Stimulated activated CD4-positive, alpha-beta T cell treated with anti-CD3 and anti-CD28 coated beads, Interleukin-4, amount 100 ng/mL, for 48 hours (primary cell): Measurements from ENCODE around the gene EFCAB6.

Source experiments
- DNase-seq, 2 donors: peaks; one replicate each; pipeline ENCODE4 v3.0.0-alpha.2; 2020; ENCODE audit warnings: low read depth in 2 of 2

Gene EFCAB6

DNA sequence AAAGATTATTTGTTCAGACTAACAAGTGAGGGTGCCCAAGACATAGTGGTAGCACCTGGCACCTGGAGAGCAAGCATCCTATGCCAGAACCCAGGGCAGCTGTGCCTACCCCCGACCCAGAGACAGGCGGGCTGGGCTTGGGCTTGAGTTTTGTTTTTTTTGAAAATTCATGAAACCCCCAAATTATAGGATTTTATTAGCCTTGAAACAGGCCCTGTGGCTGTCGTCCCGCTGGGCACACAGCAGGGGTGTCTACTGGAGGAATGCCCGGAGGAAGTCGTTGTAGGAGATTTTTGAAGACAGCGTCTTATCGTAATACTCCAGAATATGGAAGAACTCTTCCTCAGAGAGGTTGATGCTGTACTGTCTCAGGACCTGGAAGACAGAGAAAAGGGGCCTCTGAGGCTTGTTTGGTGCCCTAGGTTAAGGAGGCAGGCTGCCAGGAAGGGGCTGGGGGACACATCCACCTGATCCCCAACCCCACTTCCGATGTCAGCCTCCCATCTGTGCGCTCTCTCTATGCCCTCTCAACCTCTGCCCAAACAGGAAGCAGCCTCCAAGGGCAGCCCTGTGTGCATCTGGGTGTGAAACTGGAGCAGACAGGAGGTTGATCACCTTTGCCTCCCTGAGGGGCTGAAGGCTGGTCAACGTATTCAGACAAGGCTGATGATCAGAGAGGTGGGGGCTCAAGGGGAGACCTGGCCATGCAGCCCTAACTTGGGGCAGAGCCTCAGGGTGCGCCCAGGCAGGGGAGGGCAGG lies 283.3 kb downstream of the EFCAB6 start:
- no peak for DNase-seq

DNA sequence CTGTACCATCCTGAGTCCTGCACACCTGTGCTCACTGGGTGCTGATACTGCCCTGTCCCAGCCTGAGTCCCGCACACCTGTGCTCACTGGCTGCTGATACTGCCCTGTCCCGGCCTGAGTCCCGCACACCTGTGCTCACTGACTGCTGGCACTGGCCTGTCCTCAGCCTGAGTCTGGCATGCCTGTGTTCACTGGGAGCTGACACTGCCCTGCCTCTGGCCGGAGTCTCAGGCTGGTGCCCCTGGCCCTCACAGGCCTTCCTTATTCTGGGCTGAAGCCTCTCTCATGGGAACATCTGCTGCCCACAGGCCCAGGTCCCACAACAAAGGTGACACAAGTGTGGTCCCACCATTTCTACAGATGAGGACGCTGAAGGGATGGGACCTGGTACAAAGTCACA lies 285.2 kb downstream of the EFCAB6 start:
- no peak for DNase-seq

DNA sequence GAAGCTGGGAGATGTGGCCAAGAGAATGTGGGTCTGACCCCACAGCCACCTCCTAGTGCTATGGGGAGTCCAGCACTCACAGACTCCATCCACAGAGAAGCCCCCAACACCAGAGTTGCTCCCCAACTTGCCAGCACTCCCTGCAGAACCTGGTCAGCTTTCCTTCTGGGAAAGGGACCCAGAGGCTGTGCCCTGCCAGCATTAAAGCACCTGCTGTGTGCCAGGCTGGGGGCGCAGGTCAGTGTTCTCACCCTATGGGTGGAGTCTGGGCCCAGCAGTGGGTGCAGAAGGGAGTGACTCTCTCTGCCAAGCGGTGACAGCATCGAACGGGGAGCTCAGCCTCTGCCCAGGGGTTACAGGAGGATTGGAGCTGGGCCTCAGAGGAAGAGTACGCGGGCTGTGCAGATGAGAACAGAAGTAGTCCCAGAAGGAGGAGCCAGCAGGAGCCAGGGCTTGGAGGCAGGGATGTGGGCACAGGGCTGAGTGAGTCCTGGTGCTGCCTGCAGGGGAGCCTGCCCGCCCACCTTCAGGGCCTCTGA lies 285.9 kb downstream of the EFCAB6 start:
- no peak for DNase-seq

DNA sequence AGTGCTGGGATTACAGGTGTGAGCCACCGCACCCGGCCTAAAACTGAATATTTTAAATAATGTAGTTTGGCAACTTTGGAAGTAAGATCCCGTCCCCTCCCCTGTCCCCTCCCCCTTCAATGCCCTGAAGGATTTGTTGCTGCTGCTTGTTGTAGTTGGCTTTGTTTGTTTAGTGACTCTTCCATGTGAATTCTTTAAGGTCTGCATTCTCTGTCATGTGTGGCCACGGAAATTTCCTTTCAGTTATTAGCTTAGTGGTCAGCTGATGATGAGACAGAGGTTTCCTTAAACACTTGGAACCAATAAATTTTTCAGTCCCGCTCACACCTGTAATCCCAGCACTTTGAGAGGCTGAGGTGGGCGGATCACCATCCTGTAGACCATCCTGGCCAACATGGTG lies 290.4 kb downstream of the EFCAB6 start:
- DNase-seq = no peak

DNA sequence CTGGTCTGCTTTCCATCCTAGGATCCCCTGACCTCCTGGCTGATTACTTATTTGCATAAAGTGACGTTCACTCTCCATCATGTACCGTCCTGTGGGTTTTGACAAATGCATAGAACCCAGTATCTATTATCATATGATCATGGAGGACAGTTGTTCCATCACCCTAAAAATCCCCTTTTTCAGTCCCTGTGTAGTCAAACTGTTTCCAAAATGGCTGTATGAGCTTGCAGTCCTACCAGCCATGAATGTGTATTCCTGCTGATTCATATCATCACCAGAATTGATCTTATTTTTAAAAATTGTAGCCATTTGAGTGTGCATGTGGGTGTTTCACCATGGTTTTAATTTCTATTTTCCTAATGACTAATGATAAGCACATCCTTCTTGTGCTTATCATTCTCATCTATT lies 291.5 kb downstream of the EFCAB6 start:
- no peak for DNase-seq

DNA sequence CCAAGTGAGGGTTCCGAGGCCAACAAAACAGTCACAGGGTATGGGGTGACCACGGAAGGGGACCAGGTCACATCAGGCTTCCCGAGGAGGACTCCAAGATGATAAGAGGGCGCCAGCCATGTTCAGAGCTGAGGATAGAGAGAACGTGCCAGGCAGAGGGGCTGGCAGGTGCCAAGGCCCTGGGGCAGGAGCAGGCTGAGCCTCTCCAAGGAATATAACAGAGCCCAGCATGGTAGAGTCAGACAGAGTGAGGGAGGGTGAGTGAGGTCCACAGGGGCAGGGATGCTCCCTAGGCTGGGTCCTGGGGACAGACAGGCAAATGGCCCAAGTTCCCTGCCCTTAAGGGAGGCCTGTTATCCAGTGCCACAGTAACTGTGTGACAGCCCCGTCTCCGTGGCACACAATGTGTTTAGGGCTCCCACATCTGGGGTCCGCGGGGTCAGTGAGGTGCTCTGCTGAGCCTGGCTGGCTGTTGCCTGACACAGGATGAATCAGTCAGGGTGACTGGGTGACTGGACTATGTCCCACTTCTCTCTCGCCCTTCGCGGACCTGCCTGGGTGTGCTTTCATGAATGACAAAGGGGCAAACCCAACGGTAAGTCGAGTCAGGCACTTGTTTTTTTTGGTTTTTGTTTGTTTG lies 295.0 kb downstream of the EFCAB6 start:
- no peak for DNase-seq

DNA sequence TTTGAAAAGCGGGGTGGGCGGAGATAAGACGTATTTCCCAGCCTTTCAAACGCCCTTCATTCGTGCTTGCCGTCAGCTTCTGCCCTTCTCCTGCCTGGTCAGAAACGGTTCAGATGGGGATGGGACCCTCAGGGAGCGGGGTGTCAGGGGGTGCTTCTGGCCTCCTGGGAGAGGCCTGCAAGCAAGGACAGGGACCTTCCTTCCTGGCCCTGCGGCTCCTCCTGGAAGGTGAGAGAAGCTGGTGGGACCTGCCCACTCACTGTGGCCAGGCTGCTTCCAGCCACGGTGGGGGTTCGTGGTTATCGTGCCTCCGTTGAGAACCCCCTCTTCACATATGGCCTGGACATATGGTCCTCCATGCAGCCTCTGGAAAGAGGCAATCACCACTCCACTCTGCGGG lies 295.7 kb downstream of the EFCAB6 start:
- no peak for DNase-seq

DNA sequence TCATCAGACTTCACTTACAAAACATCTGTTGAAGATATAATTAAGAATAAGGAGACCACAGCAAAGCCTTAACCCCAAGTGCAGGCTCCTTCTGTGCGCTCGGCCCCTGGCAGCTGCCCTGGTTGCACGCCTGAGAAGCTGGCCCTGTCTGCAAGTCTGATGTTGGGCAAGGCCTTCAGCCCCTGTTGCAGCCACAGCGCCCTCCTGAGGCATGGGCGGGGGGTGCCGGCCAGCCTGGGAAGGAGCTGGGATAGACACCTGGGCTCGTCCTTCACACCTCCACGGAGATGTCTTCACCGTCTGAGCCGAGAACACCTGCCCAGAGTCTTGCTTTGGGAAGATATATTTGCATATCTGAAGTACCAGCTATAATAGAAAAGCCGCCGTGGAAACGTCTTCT lies 296.2 kb downstream of the EFCAB6 start:
- DNase-seq = no peak

DNA sequence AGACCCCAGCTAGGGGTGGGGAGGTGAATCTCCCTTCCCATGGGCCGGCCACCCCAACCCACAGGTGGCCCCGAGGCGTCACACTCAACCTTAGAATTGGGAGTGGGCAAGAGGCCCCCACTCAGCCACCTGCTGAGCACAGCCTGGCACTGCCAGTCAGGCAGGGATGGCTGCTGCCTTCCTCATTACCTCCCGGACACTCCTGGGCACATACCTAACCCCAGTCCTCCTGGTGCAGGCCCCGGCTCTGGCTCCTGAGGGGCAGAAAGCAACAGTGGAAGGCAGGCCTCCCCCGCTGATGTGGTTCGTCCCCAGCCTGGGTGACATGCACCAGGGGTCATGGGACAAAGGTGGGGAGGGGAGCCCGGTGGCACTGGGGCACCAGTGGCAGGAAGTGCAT lies 296.7 kb downstream of the EFCAB6 start:
- DNase-seq = no peak

DNA sequence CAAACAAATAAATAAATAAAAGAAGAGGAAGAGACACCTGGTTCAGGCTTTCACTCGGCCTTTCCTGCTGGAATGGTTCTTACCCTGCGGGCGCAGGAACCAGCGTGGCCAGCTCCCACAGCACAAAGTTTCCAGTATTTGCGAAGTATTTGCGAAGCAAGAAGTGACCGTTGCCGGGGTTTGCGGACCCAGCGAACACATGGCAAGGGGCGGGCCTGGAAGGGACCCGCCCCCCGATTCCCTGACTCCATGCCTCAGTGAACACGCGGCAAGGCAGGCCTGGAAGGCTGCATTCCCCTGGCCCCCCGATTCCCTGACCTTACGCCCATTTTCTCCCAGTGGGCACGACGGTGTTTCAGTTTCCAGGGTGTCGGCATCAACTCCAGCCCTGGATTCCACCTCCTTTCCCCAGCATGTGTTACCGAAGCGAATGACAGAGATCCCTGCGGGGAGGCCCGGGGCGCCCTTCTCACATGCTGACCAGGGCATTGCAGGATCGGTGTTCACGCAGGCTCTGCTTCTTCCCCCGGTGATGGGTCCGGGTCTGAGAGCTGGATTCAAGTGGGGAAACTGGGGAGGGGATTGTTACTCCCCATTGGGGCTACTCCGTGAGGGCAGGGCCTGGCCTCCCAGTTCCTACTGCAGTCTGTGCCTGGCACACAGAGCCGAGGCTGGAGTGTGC lies 297.5 kb downstream of the EFCAB6 start:
- no peak for DNase-seq

DNA sequence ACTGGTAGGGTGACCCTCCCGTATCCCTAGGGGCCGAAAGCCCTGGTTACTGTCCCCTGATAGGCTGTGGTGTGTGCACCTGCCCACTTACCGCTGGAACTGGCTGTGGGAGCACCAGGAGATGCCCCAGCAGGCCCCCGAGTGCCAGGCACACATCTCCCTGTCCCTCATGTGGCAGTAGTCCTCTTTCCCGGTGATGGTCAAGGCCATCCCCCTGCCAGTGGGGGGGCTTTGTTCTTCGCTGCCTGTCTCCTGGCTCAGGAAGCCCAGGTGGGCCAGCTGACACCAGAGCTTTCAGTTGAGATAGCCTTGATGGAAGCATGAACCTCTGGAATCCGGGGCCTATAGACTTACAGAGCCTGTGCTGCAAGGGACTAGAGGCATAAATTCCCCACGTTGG lies 299.8 kb downstream of the EFCAB6 start:
- DNase-seq = no peak

DNA sequence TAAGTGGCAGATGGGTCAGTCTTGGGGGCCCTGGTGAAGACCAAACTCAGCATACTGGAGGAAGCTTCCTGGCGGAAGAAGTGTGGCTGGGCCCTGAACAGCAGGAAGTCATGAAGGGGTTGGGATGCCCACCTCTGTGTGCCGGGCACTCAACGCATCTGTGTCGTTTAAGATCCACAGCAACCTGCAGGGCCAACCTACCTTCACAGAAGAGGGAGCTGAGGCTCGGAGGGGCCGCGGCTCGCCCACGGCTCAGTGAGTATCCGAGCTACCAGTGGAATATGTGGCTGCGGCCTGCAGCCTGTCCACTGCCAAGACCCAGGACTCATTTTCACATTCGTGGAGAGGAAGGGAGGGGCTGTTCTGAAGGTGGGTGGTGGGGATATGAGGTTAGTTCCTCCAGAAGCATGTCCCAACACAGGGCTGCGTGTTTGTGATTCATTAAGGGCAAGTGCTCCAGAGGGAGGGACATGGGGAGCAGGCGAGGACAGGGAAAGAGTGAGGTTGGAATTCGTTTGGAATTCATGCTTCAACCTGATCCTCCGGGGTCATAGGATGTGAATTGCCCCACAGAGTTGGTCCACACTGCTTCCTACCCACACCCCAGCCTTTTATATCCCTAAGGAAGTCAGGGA lies 300.7 kb downstream of the EFCAB6 start:
- no peak for DNase-seq

DNA sequence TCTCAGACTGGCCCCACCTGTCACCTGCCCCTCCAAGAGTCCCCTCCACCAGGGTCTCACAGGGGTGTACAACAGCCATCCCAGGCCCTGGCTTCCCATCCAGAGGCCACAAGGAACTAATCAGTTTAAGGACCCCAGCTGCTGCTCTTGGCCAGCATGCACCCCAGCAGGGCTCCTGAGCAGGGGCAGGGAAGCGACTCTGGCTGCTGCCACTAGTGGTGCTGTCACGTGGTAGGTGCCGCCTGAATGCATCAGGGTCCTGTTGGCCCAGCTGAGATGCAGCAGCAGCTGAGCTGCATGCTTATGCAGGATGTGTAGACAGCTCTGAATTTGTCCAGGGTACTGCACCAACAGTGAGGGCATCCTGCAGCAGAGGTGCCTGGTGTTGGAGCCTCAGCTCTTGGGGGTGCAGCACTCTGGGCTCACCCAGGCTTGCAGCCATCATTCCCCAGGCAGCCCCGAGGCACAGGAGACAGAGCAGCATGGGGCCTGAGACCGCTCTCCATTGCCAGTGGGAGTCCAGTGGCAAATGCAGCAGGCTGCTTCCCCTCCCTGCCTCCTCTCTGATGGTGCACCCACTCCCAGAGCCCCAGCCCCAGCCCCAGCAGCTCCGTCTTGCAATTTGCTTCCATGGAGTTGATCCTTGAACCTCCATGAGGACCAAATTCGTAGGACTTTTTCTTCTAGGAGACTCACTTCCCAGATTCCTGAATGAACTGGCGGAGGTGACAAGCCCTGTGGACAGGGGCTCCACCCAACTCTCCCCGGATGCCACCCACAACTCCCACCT lies 301.6 kb downstream of the EFCAB6 start:
- DNase-seq = no peak

DNA sequence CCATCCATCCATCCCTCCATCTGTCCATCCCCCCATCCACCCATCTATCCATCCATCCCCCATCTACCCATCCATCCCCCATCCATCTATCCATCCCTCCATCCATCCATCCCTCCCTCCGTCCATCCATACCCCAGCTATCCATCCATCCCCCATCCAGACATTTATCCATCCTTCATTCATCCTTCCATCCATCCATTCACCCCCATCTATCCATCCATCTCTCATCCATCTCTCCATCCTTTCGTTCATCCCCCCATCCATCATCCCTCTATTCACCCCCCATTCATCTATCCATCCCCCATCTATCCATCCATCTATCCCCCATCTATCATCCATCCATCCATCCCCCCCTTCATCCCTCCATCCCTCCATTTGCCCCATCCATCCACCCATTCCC lies 302.8 kb downstream of the EFCAB6 start:
- DNase-seq = no peak

DNA sequence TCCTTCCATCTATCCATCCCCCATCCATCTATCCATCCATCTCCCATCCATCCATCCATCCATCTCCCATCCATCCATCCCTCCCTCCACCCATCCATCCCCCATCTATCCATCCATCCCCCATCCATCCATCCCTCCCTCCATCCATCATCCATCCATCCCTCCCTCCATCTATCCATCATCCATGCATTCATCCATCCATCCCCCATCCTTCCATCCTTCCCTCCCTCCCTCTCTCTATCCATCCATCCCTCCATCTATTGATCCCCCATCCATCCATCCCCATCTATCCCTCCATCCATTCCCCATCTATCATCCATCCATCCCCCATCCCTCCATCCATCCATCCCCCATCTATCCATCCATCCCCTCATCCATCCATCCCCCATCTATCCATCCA lies 303.6 kb downstream of the EFCAB6 start:
- DNase-seq = no peak

DNA sequence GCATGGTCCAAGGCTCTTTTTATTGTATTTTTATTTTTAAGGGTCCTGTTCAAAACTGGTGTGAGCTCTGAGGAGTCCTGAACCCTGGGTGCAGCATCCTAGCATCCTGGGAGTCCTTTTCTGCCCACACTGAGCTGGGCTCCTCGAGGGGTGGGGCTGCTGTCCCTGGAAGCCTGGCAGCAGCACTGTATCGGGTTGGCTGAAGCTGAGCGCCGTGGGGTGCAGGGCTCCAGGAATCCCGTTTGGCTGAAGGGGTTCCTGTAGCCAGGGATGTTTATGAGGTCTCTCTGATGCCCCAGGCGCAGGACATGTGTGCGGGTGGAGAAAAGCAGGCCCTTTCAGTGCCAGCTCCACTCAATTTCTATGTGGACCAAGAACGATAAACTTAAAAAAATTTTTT lies 304.9 kb downstream of the EFCAB6 start:
- DNase-seq = no peak

DNA sequence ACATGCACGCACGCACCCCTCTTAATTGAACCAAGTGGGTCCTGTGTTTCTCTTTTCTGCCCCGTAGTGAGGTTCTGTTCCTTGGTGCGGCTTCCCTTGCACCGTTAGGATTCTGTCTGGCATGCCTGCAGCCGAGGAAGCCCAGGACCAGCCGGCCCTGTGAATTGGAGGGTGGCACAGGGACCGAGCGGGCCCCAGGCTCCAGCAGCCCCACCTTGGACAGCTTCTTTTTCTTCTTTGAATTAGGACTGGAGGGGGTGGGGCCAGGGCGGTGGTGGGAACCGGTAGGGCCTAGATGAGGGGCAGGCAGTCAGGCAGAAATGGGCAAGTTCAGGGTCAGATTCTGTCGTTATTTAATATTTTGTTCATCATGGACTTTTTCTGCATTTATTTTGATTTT lies 305.6 kb downstream of the EFCAB6 start:
- no peak for DNase-seq

DNA sequence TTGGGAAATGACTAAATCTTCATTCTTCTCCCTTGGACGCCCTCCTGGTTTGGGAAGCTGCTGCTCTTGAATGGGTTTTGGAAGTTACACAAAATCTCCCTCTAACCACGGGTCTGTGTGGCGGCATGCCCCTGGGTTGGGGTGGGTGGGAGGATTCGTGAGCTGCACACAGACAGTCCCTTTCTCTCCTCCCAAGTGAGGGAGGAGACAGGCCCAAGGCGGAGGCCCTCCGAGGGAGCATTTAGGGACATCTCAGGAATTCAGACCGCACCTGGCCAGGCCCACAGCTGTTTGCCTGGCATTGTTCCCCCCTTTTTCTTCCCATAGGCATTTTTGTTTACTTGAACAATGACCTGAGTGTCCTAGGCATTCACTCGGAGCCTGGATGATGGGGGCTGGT lies 306.2 kb downstream of the EFCAB6 start:
- DNase-seq = no peak

DNA sequence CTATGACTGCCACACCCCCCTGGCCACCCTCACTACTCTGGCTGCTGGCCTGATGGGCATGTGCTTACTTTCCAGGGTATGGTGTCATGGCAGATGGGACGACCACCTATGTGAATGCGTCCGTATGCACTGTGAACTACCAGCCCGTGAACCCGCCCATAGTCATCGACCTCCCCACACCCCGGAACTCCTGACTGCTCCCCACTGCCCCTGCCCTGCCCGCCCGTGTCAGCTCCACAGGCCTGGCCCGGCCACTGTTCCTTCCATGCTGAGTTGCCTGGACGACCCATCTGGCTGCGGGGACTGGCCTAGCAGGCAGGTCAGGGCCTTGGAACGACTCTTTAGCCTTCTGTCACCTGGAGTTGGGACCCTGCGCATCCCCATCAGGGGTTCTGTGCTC lies 306.7 kb downstream of the EFCAB6 start:
- DNase-seq = no peak

DNA sequence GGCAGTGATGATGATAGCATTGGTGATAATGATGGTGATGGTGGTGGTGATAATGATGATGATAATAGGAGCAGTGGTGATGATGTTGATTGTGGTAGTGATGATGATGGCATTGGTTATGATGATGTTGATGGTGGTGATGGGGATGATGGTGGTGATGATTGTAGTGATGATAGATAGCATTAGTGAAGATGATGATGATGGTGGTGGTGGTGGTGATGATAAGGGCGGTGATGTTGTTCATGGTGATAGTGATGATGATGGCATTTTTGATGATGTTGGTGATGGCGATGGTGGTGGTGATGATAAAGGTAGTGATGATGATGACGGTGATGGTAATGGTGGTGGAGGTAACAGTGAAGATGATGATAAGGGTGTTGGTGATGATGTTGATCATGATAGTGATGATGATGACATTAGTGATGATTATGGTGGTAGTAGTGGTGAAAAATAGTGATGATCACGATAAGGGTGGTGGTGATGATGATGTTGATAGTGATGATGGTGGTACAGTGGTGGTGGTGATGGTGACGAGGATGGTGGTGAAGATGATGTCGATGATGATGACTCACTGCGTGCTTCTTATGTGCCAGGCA lies 307.3 kb downstream of the EFCAB6 start:
- DNase-seq = no peak

DNA sequence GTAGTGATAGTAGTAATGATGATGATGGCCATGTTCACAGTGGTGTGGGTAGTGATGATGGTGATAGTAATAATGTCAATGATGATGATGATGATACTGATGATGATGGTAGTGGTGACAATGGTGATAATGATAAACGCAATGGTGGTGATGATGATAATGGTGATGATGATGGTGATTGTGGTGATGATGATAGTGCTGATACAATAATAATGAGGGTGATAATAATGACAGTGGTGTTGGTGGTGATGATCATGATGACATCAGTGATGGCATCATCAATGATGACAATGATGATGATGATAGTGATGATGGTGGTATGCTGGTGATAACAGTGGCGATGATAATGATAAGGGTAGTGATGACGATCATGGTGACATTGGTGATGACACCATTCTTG lies 308.0 kb downstream of the EFCAB6 start:
- DNase-seq = no peak
